ENCODE data around the gene SYNJ2BP. TPM values are rescaled to one million over a fixed set of nuclear protein-coding genes. Genes with fewer than 3 reads are reported as not detected.

The SYNJ2BP gene
- polyA plus RNA-seq, 3 donors = 4.9 to 17.5 (median 12.6) TPM

GRCh38 chr14:70416338-70416724 lies 559 bp downstream of the SYNJ2BP start:
- Histone ChIP-seq H3K79me2 (ENCODE audit: insufficient read depth, low read length) (peaks cover 5% of the 10 kb centered on the region), H3K4me2 (replicated peaks; ENCODE audit: extremely low read depth, low read length, poor library complexity, severe bottlenecking) (peak overlapping the region; percentile 87), H3K36me3 (replicated peaks in 1 of 2; ENCODE audit: control insufficient read depth in 1 of 2, insufficient read depth in 2 of 2, low read length in 2 of 2) (no peaks in the 10 kb centered on the region), H3K27ac (ENCODE audit: low read depth in 1 of 2, low read length in 2 of 2) (peak overlapping the region in 1 of 2 donors; percentile 75), H3K4me1 (ENCODE audit: control insufficient read depth in 1 of 2, insufficient read depth in 2 of 2, low read length in 2 of 2) (peaks cover 9 to 10% of the 10 kb centered on the region in 2 donors), H3K9me3 (replicated peaks in 1 of 2; ENCODE audit: control insufficient read depth in 1 of 2, insufficient read depth in 1 of 2, low read length in 2 of 2) (no peaks in the 10 kb centered on the region), H3K27me3 (ENCODE audit: control insufficient read depth in 2 of 2, insufficient read depth in 2 of 2, low read length in 2 of 2) (no peaks in the 10 kb centered on the region), H3K4me3 (replicated peaks in 1 of 3; ENCODE audit: low read depth in 2 of 3, low read length in 3 of 3) (peak overlapping the region; percentile 79 to 98 (median 91)), H4K20me1 (ENCODE audit: insufficient read depth, low read length) (no peaks in the 10 kb centered on the region), H2AFZ (ENCODE audit: insufficient read depth, low read depth, low read length, poor library complexity, severe bottlenecking) (peak overlapping the region; percentile 82), H3K9ac (ENCODE audit: insufficient read depth, low read length, poor library complexity, severe bottlenecking) (peak overlapping the region; percentile 79)
- H3K27me3 Mint-ChIP-seq (ENCODE audit: low read depth in 3 of 3) = peaks cover 0 to 1% (median 0%) of the 10 kb centered on the region in 3 donors
- intact Hi-C loops (cut with micrococcal nuclease) = no loop called here
- peaks cover 0 to 2% (median 0%) of the 10 kb centered on the region in 7 donors for H3K9me3 Mint-ChIP-seq
- peak overlapping the region; percentile 98 to 100 for H3K4me3 Mint-ChIP-seq
- H3K4me1 Mint-ChIP-seq = peaks cover 23% of the 10 kb centered on the region
- no peaks in the 10 kb centered on the region for H3K36me3 Mint-ChIP-seq
- 0% methylated on average over 1 of the region's 9 CpGs for WGBS (ENCODE audit: insufficient coverage)
- H3K27ac Mint-ChIP-seq = peak overlapping the region in 4 of 7 donors; percentile 78 to 92 (median 90)
- DNase-seq = no peak
- TF ChIP-seq CTCF (IDR thresholded peaks at IDR 0.05) = no peak

- H3K9ac ChIP-seq (ENCODE audit: insufficient read depth, low read length, poor library complexity, severe bottlenecking) = peak overlapping the region; percentile 79
- Mint-ChIP-seq H3K36me3 (no peaks in the 10 kb centered on the region), H3K27ac (no peak overlapping the region), H3K4me1 (peaks cover 23% of the 10 kb centered on the region), H3K9me3 (peaks cover 0 to 2% (median 0%) of the 10 kb centered on the region in 7 donors), H3K4me3 (no peak overlapping the region), H3K27me3 (ENCODE audit: low read depth in 3 of 3) (peaks cover 0 to 1% (median 0%) of the 10 kb centered on the region in 3 donors)
- DNase-seq = no peak
- H3K36me3 ChIP-seq (replicated peaks in 1 of 2; ENCODE audit: control insufficient read depth in 1 of 2, insufficient read depth in 2 of 2, low read length in 2 of 2) = no peaks in the 10 kb centered on the region
- intact Hi-C loops (cut with micrococcal nuclease) = no loop called here
- H3K4me1 ChIP-seq (ENCODE audit: control insufficient read depth in 1 of 2, insufficient read depth in 2 of 2, low read length in 2 of 2) = peaks cover 9 to 10% of the 10 kb centered on the region in 2 donors
- no peaks in the 10 kb centered on the region for H3K27me3 ChIP-seq (ENCODE audit: control insufficient read depth in 2 of 2, insufficient read depth in 2 of 2, low read length in 2 of 2)
- no peaks in the 10 kb centered on the region for H4K20me1 ChIP-seq (ENCODE audit: insufficient read depth, low read length)
- no peak overlapping the region for H3K27ac ChIP-seq (ENCODE audit: low read depth in 1 of 2, low read length in 2 of 2)
- WGBS (ENCODE audit: insufficient coverage) = no CpG with 5 or more reads among the region's 2 CpGs
- no peak overlapping the region for H2AFZ ChIP-seq (ENCODE audit: insufficient read depth, low read depth, low read length, poor library complexity, severe bottlenecking)
- peaks cover 5% of the 10 kb centered on the region for H3K79me2 ChIP-seq (ENCODE audit: insufficient read depth, low read length)
- H3K4me2 ChIP-seq (replicated peaks; ENCODE audit: extremely low read depth, low read length, poor library complexity, severe bottlenecking) = peak overlapping the region; percentile 87
- H3K4me3 ChIP-seq (replicated peaks in 1 of 3; ENCODE audit: low read depth in 2 of 3, low read length in 3 of 3) = peak overlapping the region in 1 of 3 experiments; percentile 91
- no peak for TF ChIP-seq CTCF (IDR thresholded peaks at IDR 0.05)
- no peaks in the 10 kb centered on the region for H3K9me3 ChIP-seq (replicated peaks in 1 of 2; ENCODE audit: control insufficient read depth in 1 of 2, insufficient read depth in 1 of 2, low read length in 2 of 2)
Observed at GRCh38 chr14:70415788-70416187, 1.1 kb downstream of the SYNJ2BP start.
